HG02623 (cell line): ENCODE measurements around the gene MVB12B.

ENCODE experiments used
- ATAC-seq: cut with Tn5 transposase; IDR thresholded peaks from one replicate; pipeline ENCODE4 v1.9.1; 2021; ENCODE audit warnings: moderate library complexity; ENCODE audit not compliant: unreplicated experiment

Gene MVB12B

DNA sequence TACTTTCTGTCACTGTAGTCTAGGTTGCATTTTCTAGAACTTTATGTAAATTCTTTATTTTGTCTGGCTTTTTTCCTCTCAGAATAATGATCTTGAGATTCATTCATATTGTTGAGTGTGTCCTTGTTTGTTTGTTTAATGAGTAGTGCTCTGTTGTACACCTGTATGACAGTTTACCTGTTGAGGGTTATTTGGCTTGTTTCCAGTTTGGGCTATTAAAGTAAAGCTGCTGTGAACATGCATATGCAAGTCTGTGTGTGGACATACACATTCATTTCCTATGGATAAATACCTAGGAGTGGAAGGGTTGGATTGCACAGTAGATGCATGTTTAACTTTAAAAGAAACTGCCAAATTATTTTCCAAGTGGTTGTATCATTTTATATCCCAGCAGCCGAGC is 30.4 kb downstream of the MVB12B start:
- no peak for ATAC-seq

DNA sequence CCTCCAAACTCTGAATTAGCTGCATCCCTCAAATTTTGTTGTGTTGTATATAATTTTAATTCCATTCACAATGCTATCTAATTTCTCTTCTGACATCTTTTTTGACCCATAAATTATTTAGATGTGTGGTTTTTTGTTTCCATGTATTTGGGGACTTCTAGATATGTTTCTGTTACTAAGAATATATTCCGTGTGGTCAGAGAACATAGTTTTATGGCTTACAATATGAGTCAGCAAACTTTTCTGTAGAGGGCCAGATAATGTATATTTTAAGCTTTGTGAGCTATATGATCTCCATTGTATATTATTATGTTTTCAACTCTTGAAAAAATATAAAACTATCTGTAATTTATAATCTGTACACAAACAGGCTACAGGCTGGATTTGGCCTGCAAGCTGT is 33.4 kb downstream of the MVB12B start:
- ATAC-seq: no peak

DNA sequence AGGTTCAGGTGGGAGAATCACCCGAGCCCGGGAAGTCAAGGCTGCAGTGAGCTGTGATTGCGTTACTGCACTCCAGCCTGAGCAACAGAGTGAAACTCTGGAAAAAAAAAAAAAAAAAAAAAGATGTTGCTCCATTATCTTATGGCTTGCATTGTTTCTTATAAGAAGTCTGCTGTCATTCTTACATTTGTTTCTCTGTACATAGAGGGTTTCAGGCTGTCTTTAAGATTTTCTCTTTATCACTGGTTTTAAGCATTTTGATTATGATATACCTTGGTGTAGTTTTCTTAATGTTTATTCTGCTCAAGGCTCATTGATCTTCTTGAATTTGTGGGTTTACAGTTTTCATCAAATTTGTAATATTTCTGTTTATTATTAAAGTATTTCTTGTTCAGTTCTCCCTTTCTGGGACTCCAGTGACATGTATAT is 35.2 kb downstream of the MVB12B start:
- ATAC-seq: no peak

DNA sequence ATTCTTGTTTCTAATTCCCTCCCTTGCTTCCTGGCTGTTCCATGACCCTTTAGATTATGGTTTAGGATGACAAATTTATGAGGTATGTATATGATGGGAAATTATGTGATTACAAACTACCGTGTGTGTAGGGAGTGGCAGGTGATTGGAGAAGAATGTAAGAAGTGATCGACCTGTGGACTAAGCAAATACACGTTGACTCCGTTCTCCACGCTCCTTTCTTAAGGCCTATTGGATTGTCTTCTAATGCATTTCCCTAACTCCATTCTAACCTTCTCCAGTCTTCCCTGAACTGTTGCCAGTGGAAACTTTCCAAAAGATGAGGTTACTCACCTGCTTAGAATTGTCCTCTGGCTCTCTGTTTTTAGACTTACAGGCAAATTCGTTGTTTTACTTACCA is 36.6 kb downstream of the MVB12B start:
- no peak for ATAC-seq

DNA sequence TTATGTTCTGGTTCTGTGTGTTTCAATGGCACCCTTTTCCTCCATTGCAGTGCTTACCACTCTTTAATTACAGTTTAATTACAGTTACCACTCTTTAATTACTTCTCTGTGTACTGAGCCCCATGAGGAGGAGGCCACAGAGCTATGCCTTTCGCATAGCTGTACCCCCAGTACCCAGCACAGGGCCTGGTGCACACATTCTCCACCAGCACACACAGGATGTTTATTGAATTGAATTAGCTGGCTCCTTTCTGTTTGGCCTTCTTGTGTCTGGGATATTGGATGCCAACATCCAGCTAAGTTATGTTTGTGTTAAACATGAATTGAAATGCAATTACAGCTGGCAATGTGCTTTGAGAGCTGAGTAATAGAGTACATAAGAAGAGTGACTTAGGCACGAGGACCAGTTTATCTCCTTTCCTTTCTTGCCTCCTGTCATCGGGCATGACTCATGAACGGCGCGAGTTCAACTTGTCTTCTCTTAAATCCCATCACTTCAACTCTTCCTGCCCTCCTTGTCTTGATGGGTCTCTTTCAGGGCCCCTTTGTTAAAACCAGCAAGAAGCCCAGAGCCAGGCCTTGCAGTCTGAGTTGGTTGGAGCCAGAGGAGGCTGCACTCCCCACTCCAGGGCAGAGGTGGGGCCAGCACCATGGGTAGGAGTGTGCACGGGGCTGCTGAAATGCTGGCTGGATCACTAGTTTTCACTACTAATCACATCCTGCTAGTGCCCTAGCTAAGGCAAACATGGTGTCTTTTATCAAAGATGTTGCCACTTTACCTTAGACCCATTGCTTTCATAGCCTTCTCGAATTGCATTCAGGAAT is 37.4 kb downstream of the MVB12B start:
- no peak for ATAC-seq

DNA sequence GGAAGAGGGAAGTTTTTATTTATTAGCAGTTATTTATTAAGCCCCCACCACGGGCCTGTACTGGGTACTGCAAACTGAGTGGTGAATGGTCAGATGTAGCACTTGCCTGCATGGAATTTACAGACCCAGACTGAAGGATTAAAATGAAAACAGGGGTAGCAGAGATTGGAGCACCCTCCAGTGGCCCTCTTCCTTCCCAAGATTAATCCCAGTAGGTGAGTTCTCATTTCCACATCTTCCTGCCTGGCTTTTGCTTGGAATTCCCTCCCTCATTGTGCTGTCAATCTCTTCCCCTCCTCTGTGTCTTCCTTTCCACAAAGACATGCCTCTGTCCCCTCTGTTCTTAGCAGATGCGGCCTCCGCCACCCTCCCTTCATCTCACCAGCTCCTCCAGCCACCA is 39.2 kb downstream of the MVB12B start:
- no peak for ATAC-seq

DNA sequence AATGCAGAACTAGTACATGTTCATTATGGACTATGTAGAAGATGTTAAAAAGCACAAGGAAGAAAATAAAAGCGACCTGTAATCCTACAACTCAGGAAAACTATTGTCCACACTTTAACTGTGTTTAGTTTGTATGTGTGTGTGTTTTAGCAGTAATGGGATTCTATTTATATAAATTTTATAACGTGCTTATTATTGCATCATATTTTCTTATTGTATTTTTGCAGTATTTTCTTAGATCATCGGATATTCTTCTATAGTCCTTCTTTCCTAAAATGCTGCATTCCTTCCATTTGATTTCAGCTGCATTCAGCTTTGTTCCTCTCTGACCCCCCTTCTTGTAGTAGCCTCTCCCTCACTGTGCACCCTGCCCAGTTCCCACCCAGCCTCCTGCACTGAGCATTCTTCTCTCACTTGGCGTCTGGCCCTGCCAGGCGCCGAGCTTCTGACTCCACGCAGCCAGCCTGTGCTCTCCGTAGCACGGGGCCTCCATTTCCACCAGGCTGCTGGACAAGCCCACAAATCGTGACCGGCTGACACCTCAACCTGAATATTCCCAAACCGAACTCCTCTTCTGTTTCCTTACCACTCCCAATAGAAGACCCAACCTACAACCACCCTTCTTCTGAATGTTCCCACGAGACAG is 39.9 kb downstream of the MVB12B start:
- ATAC-seq: no peak

DNA sequence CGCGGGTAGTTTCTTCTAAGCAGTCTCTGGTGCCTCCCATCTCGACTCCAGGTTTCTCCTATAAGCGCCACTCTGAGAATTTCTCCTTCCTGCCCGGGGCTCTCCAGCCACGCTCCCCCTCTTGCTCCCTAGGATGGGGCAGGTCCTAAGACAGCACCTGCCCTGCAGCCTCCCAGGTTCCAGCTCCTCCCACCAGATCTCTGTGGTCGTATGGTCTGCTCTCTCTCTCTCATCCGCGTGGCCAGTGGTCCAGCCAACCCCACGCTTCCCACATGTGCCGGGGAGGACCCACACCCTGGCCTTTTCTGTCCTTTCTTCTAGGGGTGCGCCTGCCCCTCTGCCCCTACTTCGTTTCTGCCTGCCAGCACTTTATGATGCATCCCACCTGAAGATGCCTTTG is 40.5 kb downstream of the MVB12B start:
- no peak for ATAC-seq

DNA sequence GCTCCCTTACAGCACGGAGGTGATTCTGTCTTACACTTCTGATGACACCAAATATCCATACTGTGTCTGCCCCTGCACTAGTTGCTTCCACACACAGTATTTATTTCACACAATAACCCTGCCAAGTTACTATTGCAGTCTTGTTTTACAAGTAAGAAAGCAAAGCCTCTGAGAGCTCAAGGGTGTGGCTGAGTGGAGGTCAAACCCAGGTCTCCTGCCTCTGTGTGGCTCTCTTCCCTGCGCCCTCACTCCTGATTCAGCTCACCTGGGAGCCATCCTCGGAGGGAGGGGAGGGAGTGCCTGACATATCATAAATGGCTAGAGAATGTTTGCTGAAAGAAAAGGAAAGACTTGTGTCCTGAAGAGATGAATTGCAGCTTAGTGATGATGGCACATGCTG is 41.0 kb downstream of the MVB12B start:
- ATAC-seq: no peak

DNA sequence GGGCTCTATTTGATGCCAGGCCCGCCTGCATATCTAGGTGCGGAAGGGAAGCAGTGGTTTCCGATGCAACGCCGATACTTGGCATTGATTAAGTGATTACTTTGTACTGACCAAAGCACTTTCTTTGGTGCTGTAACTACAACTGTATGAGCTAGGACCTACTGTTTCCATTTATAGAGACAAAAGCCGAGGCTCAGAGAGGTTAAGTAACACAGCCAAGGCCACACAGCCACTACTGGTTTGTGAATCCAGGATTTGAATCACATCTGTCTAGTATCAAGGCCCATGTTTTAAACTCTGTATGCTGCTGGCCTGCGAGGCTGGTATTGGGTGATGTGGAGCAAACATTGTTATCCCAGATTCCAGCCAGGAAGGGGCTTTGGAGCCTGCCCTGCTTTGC is 41.4 kb downstream of the MVB12B start:
- ATAC-seq: no peak

DNA sequence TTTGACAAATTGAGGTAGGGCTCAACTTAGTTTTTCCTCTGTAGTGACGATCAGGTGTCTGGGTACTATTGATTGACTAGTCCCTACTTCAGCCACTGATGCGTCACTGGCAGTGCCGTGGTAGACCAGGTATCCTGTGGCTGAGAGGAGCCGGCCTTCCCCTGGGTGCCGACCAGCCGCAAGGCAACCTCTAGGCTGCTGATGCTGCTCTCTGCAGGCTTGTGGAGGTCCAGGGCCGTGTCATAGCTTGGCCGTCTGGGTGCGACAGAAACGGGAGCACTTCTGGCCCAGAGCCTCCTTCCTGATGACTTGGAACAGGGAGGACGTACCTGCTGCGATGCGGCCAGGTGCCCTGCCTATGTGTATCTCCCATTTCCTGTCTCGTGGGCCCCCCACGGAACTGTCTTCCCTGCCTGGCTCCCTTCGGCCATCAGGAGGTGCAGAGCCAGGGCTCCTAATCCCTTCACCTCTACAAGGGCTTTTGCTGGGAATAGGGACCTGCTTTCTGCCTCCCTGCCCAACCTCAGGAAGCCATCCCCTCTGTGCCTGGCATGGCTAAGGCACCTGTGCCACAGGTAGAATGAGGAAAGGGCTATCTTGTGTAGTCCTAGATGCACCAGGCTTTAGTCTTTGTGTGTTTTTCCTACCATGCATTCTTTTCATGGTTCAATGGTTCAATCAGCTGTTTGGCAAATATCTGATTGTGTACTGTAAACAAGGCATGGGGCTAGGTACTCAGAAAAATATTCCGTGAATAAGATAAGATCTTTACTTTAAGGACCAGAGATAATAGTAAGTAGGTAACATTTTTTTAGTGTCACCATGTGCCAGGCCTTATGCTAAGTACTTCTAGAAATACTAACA is 44.6 kb downstream of the MVB12B start:
- ATAC-seq: no peak

DNA sequence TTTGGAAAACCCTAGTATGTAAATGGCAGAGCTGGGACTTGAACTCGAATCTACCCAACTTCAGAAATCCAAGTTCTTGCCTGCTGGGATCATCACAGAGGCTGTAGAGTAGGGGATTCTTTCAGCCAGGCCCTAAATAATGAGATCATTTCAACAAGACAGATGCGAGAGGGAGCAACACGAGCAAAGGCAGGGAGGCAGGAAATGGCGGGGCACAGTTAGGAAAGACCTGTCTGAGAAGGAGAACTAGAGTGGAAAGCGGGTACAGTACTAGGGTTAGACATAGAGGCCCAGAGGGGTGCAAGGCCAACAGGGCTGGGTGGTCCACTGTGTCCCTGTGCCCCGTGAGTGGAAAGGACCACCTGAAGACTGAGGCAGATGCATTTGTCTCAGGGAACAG is 46.1 kb downstream of the MVB12B start:
- no peak for ATAC-seq

DNA sequence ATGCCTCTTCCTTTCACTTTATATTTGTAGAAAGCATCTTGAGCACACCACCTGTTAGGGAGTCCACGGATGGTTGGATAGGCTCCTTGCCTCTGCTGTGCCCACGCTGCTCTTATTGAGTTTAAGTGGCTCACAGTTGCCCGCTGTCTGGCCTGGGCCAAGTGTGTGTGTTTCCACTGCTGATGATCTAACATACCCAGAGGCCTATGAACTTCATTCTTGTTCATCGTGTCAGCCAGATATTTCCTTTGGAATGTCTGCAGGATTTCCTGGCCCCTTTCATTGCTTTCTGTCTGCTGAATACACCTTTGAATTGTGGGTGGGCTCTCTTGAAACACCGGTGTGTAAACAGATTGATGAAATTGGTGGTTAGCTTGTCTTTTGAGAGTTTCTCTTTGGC is 46.6 kb downstream of the MVB12B start:
- no peak for ATAC-seq

DNA sequence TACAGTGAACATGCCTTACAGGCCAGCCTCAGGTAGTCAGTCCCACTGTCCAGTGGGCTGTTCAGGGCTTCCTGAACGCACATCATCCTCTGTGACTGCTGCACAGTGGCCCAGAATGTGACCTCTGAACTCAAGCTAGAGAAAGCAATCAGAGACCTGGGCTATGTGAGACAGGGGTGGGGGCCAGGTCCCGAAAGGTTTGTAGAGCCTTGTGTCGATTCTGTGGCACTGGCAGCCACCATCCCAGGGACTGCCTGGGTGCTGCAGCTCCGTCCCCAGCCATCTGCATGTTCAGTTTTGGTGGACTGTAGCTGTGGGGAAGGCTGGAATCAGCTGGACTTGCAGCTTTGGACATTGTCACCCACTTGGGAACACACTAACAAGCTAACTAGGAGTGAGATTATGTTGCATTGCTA is 47.7 kb downstream of the MVB12B start:
- no peak for ATAC-seq

DNA sequence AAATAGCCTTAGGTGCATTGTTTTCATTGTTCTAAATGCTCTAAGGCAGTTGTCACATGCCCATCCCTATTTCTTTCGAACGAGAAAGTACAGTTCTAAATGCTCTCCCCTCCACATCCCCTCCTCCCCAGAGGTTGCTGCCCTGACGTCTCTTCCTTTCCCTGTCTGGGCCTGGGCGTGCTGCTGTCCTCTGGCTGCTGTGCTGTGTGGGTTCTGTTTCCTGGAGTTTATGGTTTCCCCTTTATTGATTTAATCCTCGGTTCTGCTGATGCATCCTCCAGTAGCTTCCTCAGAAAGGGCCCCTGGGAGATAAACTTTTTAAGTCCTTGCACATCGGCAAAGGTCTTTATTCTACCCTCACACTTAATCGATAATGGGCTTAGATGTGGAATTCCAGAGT is 48.8 kb downstream of the MVB12B start:
- no peak for ATAC-seq

DNA sequence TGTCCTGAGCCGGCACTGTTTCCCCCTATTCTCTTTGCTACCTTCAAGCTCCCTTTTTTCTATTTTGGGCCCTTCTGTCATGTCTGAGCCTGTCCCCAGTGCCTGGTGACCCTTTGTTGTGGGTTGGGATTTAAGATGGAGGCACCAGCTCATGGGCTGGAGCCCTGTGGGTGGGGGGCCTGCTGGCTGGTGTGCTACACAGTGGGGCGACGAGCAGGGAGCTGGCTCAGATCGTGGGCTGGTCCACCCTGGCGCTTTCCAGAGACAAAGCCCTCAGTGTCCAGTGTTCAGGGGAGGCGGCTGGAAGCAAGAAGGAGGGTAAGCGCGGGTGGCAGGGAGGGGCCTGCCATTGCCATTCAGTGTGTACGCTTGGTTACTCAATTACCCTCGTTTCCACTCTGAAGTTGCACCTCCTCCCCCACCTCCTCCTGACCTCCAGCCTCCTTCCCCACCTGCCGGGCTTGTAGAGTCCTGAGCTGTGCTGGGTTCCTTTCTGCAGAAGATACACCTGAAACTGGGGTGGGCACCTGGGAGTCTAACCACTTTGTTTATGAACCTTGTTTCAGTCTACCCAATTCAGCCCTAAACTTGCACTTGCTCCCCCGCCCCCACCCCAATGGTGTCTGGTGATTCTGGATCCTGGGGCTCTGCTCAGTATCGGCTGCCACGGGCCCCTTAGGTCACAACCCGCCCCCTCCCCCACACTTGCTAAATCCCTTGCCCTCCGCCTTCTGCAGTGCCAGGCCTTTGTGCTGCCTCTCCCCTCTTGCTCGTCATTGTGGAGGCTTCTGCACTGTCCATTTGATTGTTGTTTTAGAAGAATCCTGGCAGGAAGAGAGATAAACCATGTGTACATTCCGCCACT is 49.9 kb downstream of the MVB12B start:
- no peak for ATAC-seq

DNA sequence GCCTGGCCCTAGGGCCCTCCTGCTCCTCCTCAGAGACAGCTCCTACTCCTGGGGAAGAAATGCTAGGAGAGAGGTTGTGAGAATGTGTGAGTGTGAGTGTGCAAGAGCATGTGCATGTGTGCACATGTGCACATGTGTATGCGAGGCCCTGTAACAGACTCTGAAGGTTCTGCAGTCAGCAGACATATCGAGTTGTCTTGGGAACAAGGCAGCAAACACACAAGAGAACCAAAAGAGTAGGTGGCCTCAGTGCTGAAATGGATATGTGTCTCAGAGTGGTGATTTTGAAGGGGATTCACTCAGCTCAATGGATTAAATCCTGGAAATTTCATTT is 50.5 kb downstream of the MVB12B start:
- ATAC-seq: no peak

DNA sequence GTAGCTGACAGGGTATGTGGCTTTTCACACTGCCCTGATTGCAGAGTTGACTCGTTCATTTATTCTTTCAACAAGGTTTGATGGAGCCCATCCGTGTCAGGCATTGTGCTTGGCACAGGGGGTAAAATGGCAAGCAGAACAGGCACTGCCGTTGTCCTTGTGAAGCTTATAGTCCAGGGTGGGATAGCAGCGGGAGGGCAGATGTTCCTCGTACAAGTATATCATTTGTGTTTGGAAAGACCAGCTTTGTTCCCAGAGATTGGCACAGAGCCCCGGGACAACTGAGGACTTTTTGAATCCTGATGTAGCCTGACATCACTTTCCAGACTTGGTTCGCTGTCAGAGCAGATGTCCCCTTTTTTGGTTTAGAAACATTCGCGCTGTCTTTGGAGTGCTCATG is 50.9 kb downstream of the MVB12B start:
- no peak for ATAC-seq

DNA sequence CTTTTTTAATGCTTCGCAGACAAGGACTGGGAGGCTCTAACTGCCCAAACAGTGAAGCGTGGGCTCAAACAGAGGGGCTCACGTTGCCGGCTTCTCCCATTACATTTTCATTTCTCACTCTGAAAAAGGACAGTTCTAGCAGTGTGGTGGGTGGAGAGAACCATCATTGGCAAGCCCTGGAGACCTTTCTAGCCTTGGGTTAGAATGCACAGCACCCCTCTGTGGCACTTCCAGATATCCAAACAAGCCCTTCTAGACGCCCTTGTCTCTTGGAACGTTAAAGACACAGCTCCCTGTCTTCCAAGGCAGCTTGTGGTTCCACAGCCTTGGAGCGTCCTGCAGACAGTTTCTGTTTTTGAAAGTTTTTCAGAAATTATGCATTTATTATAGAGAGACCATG is 52.1 kb downstream of the MVB12B start:
- no peak for ATAC-seq

DNA sequence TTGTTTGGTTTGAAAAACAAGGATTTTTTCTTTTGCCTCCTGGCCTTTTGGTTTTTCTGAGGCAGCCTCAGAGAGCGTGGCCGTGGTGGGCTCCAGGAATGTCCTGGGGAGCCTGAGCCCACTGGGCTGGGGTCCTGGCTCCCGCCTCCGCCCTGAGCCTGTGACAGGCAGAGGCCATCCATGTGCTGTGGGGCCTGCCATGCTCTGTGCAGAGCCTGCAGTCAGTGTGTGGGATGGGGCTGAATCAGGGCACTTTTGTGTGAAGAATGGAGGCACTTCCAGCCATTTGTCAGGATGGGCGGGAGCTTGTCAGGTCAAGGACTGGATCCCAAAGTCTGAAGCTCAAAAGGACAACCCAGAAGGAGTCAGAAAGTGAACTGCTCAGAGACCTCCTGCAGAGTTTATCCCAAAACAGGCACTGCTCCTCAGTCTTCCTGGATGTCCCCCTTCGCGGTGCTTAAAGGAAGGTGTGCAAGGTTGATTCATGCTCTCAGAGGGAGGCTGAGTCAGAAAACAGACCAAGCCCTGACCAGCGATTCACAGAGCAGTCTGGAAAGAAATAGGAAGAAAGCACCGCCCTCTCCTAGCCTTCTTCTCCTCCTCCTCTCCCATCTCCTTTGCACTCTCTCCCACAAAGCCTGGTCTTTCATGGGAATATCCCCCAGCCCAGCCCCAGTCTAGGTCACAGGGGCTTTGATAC is 53.2 kb downstream of the MVB12B start:
- no peak for ATAC-seq
